CD4-positive, alpha-beta T cell treated with Interleukin-15 for 1 hour (primary cell): ENCODE measurements around the gene RAB25.
"Not testable (repeated sequence)": the region's sequence is repeated elsewhere in the genome, so short reads cannot be mapped to it uniquely, and the experiment has no call there.

Experiments used
- DNase-seq: peaks from one replicate; pipeline ENCODE4 v3.0.0-alpha.2; 2020

RAB25 gene

DNA sequence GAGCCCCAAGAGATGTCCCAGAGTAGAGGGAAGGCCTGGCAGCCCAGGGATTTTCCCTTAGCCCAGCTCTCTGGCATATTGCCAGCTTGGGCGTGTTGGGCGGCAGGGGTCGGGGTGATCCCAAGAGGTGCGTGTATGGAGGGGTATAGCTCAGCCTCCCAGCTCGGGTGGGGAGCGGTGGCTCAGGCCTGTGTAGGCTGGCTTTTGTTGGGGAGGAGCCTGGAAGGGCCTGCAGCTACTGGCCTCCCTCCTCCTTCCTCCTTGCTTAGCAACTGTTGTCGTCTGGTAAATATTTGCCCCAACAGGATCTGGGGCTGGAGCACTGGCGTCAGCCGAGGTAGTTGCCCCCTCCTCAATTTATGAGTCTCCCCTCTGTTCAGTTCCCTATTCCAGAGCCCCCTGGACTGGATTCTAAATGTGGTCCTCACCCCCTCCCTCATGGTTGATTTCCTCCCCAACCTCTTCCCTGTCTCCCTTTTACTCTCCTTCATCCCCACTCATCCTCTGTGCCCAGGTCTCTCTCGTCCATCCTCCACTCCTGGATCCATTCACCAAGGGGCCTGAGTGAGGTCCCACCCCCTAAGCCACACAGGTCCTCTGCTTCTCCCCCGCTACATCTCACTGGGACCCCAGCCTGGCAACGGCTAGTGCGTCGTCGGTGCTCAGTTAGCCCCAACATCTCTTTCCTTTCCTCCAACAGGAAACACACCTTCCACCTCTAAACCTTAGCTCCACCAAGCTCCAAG lies 43.3 kb downstream of the RAB25 start:
- DNase-seq, result peak; percentile 90

- DNase-seq, result no peak
These were observed 44.2 kb downstream of the RAB25 start for GRCh38 chr1:156104861-156105832.

DNA sequence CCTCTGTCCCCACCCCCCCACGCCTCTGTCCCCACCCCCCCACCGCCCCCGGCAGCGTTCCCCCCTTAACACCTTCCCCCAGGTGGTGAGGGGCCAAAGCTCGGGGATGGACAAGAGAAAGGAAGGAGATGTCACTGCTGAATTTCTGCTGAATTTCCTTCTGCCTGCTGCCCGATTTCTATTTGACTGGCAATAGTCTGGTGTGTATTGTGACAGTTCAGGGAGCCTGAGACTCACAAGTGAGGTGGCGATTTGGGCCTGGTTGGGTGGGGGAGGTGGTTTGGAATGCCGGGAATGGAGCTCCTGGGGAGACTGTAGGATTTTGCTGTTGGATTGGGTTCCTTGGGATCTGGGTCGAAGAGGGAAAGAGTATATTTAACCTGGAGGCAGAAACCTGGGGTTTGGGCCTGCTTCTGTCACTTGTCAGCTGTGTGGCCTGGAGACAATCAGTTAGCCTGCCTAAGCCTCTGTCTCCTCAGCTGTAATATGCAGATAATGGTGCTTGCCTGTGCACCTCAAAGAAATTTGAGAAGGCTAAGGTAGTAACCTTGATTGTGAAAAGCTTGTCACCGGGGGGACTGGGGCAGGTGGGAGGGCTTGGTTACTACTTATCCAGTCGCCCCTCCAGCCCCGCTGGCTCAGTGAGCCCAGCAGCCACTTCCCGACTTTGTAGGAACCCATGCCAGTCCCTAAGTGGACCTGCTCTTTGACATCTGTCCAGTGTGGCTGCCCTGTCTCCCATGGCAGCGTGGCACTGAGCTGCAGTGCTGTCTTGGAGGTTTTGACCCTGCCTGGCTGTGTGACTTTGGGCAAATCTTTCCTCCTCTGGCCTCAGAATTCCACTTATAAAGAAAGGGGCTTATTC lies 45.9 kb downstream of the RAB25 start:
- no peak for DNase-seq

DNA sequence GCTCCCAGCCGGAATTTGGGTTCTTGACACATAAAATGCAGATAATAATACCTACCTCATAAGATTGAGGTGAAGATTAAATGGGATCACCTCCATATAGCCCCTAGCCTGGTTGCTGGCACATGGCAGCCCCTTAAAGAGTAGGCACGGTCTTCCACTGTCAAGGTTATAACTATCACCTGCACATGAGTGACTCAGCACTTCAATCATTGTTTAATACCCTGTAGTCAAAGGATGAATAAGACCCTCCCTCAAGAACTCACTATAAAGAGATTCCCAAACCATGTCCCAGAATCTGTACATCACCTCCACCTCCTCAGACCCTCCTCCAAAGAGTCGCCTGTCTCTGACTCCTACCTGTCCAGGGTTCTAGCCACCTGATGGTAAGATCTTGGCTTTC lies 47.1 kb downstream of the RAB25 start:
- DNase-seq, result no peak

GRCh38 chr1:156108664-156109241 lies 47.8 kb downstream of the RAB25 start:
- no peak for DNase-seq

GRCh38 chr1:156110252-156110651 lies 49.3 kb downstream of the RAB25 start:
- no peak for DNase-seq

DNA sequence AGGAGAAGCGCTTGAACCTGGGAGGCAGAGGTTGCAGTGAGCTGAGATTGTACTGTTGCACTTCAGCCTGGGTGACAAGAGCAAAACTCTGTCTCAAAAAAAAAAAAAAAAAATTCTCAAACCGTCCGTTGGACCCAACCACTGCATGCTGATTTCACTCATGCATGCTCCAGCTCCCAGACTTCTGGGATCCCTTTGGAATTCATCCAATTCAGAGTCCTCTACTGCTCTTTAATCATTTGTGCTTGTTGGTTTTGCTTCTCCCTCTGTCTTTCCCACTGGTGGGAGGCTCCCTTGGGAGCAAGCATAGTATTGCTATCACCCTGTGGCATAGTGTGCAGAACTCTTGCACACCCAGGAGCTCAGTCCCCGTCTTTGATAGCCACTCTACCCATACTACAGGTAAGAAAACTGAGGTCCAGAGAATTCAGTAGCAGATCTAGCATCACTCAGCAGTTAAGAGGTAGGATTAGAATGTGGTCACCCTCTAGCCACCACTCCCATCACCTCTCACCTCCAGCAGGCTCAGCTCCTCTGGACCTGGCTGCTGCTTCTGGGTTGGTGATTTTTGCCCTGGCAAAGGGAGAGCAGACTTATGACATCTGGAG lies 50.5 kb downstream of the RAB25 start:
- DNase-seq, result no peak

GRCh38 chr1:156112276-156113137 lies 51.5 kb downstream of the RAB25 start:
- no peak for DNase-seq

GRCh38 chr1:156113282-156113950 lies 52.5 kb downstream of the RAB25 start:
- no peak for DNase-seq

DNA sequence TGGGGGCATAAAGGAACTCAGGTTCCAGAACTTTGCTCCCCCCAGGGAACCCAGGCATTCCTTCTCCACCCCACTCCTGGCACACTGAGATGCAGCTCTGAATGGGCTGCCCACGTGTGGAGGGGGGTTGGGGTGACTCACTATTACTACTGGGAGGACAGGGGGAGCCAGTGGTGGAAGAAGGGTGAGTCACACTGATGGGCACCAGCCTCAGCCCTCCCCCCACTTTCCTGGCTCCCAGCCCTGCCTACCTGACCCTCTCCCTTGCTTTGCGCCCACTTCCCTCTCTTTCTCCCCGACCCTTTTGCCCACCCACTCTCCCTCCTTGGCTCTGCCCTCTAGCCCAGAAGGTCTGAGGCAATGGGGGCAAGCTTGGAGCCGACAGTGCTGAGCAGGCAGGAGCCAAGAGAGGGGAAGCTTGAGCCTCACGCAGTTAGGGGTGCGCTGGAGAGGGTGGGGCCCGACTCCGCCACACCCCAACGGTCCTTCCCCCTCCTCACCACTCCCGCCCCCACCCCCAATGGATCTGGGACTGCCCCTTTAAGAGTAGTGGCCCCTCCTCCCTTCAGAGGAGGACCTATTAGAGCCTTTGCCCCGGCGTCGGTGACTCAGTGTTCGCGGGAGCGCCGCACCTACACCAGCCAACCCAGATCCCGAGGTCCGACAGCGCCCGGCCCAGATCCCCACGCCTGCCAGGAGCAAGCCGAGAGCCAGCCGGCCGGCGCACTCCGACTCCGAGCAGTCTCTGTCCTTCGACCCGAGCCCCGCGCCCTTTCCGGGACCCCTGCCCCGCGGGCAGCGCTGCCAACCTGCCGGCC lies 53.4 kb downstream of the RAB25 start, which contains the start of gene LMNA:
Gene LMNA, plus strand, starts transcription at position 611 of the 818 bp plus-strand sequence. CDS start 208 bp downstream, outside the sequence.
- DNase-seq, result peak; percentile 86

- no peak for DNase-seq
These were observed 54.1 kb downstream of the RAB25 start for GRCh38 chr1:156114919-156115513.

DNA sequence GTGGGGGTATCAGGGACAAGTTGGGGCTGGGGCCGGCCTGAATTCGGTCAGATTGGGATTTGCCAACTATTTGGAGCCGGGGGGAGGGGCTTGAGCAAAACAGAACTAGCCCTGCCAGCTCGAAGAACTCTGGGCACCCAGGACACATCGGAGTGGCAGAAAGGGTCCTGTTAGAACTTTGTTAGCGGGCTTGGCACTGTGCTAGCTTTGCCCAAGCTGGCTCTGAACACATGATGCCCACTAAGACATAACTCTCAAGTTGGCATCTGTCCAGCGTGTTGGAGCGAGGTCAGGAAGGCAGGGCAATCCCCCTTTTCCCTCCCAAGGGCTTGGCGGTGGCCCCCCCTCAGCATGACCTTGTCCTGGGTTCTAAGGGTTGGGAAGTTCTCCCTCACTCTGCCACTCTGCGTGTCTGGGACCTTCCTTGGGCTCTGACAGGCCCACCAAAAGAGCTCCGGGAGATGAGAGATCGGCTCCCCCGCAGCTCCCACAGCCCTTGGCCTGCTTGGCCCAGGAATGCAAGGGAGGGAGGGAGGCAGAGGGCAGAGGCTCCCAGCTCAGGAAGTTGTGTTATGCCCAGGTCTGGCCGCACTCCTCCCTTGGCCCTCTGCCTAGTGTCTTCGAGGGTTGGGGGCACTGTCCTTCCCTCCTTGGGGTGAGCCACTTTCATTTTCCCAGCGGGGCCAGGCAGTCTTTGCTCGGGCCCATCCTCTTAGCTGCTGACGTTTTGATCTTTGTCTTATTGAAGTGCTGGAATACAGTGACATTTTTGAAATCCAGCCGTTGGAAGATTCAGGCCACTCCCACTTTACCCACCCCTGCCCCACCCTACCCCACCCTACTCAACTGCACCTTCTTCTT lies 54.8 kb downstream of the RAB25 start:
- no peak for DNase-seq

GRCh38 chr1:156116731-156117130 lies 55.8 kb downstream of the RAB25 start:
- not testable (repeated sequence) for DNase-seq

GRCh38 chr1:156117414-156118176 lies 56.6 kb downstream of the RAB25 start:
- DNase-seq, result no peak

DNA sequence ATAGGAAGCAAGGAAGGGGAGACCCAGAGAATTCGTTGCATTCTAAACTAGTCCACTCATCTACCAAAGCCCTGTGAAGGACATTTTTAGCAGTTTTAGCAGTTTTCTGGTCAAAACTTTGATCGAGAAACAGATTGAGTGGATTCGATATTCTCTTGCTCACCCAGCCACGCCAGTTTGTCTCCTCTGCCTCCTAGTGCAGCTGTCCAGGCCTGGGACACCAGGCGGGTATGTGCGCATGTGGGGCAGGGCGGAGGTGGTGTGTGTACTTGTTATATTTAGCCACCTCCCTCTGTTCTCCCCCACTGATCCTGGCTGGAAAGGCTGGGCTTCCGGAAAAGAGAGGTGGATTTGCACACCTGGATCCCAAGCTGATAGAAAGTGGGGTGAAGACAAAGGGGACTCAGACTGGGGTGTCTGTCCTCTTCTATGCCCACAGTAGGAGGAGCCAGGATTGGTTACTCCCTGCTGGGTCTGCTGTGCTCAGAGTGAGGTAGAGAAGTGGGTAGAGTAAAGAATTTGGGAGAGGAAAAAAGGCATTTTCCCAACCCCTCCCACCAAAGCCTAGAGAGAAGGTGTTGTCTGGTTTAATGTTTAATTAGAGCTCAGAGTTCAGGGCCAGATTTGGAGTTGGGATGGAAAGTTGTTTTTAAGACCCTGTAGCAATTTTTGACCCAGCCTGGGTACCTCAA lies 57.4 kb downstream of the RAB25 start:
- no peak for DNase-seq

DNA sequence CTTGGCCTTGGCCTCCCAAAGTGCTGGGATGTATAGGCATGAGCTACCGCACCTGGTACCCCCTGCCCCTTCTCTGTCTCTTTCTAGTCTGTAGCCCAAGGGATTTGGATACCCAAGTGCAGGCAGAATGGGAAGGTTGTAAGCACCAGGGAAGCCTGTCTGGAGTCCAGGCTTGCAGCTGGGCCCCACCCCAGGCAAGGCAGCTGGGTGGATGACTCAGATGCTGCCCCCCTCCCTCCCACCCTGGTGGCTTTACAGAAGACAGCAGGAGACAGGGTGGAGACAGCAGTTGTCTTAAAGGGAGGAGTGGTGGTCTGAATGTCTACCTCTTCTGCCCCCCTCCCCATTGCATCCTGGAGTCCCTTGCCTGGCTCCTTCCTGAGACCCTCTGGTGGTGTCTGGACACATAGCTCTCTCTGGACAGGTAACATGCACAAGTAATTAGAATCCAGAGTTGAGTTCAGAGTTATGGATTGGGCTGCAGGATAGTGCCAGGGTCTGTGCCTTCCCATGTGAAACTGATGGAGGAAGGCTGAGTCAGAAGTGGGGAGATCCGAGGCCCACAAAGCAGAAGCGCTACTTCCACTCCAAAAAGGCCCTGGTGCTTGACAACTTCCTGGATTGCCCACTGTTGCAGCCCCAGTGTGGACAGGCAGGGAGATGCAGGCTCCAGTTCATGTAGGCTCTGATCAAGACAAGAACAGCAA lies 58.7 kb downstream of the RAB25 start:
- DNase-seq, result peak; percentile 76
